H9 (cell line): ENCODE measurements around the gene SNRPD3. TPM values are rescaled to one million over a fixed set of nuclear protein-coding genes. Genes with fewer than 3 reads are reported as not detected.

Experiments
- DNase-seq: peaks from one replicate; pipeline ENCODE4 v3.0.0-alpha.2; 2017
- H2AFZ ChIP-seq: one replicate; pipeline ENCODE4 v1.6.1; 2013; ENCODE audit warnings: mild to moderate bottlenecking, low read length, control low read depth, moderate library complexity
- H2AK5ac ChIP-seq: 2 replicates; pipeline ENCODE4 v1.6.1; 2013; ENCODE audit warnings: low read length, control low read depth, mixed read lengths; ENCODE audit not compliant: insufficient read length
- H2BK120ac ChIP-seq: one replicate; pipeline ENCODE4 v1.6.1; 2013; ENCODE audit warnings: low read depth, mild to moderate bottlenecking, low read length, control low read depth, inconsistent platforms; ENCODE audit not compliant: poor library complexity, severe bottlenecking
- H2BK12ac ChIP-seq: 2 replicates; pipeline ENCODE4 v1.6.1; 2013; ENCODE audit warnings: low read length, control low read depth, mixed read lengths, low read depth; ENCODE audit not compliant: insufficient read length
- H2BK15ac ChIP-seq: 2 replicates; pipeline ENCODE4 v1.6.1; 2013; ENCODE audit warnings: low read depth, low read length, control low read depth
- H2BK20ac ChIP-seq: one replicate; pipeline ENCODE4 v1.6.1; 2013; ENCODE audit warnings: low read depth, mild to moderate bottlenecking, low read length, control low read depth, inconsistent platforms; ENCODE audit not compliant: poor library complexity, severe bottlenecking
- H2BK5ac ChIP-seq: 2 replicates; pipeline ENCODE4 v1.6.1; 2013; ENCODE audit warnings: low read length, control low read depth, mixed read lengths; ENCODE audit not compliant: insufficient read length
- H3K14ac ChIP-seq: 2 replicates; pipeline ENCODE4 v1.6.1; 2013; ENCODE audit warnings: low read length, control low read depth; ENCODE audit not compliant: insufficient read depth
- H3K18ac ChIP-seq: 2 replicates; pipeline ENCODE4 v1.6.1; 2013; ENCODE audit warnings: low read depth, mild to moderate bottlenecking, mixed read lengths, low read length, control low read depth; ENCODE audit not compliant: insufficient read length
- H3K23ac ChIP-seq: 2 replicates; pipeline ENCODE4 v1.6.1; 2013; ENCODE audit warnings: low read length, control low read depth, mixed read lengths, low read depth; ENCODE audit not compliant: insufficient read length
- H3K23me2 ChIP-seq: 2 replicates; pipeline ENCODE4 v1.6.1; 2013; ENCODE audit warnings: low read depth, mild to moderate bottlenecking, mixed read lengths, low read length, control low read depth; ENCODE audit not compliant: insufficient read length, poor library complexity, severe bottlenecking
- H3K27ac ChIP-seq: 2 replicates; pipeline ENCODE4 v1.5.1; 2013; ENCODE audit warnings: low read length, control low read depth, mixed read lengths, low read depth; ENCODE audit not compliant: insufficient read length
- H3K27me3 ChIP-seq: 2 replicates; pipeline ENCODE4 v1.6.1; 2013; ENCODE audit warnings: low read length, control low read depth, inconsistent platforms; ENCODE audit not compliant: insufficient read depth
- H3K4ac ChIP-seq: 2 replicates; pipeline ENCODE4 v1.6.1; 2013; ENCODE audit warnings: low read depth, mild to moderate bottlenecking, control low read depth, inconsistent platforms, low read length, moderate library complexity
- H3K4me1 ChIP-seq: 2 replicates; pipeline ENCODE4 v1.6.1; 2013; ENCODE audit warnings: low read length, control low read depth, inconsistent platforms; ENCODE audit not compliant: insufficient read depth
- H3K4me2 ChIP-seq: 2 replicates; pipeline ENCODE4 v1.6.1; 2013; ENCODE audit warnings: low read length, control low read depth, mixed read lengths; ENCODE audit not compliant: insufficient read length, insufficient read depth
- H3K56ac ChIP-seq: 2 replicates; pipeline ENCODE4 v1.6.1; 2013; ENCODE audit warnings: low read depth, mild to moderate bottlenecking, mixed read lengths, low read length, control low read depth; ENCODE audit not compliant: insufficient read length
- H3K79me1 ChIP-seq: 2 replicates; pipeline ENCODE4 v1.6.1; 2013; ENCODE audit warnings: low read depth, mild to moderate bottlenecking, moderate library complexity, low read length, control low read depth, inconsistent platforms; ENCODE audit not compliant: insufficient read depth, poor library complexity, severe bottlenecking
- H3K79me2 ChIP-seq: 2 replicates; pipeline ENCODE4 v1.6.1; 2013; ENCODE audit warnings: low read length, control low read depth, inconsistent platforms; ENCODE audit not compliant: insufficient read depth
- H3K9ac ChIP-seq: 2 replicates; pipeline ENCODE4 v1.6.1; 2013; ENCODE audit warnings: low read length, control low read depth, mixed read lengths; ENCODE audit not compliant: insufficient read length; ENCODE audit errors: extremely low read depth
- H3K9me3 ChIP-seq: one replicate; pipeline ENCODE4 v1.6.1; 2013; ENCODE audit warnings: low read depth, low read length, inconsistent platforms; ENCODE audit not compliant: control insufficient read depth
- H3T11ph ChIP-seq: one replicate; pipeline ENCODE4 v1.6.1; 2013; ENCODE audit warnings: mild to moderate bottlenecking, low read length, control low read depth, inconsistent platforms
- H4K20me1 ChIP-seq: one replicate; pipeline ENCODE4 v1.6.1; 2013; ENCODE audit not compliant: control insufficient read depth, insufficient read length, insufficient read depth
- H4K5ac ChIP-seq: 2 replicates; pipeline ENCODE4 v1.6.1; 2013; ENCODE audit warnings: low read depth, mild to moderate bottlenecking, mixed read lengths, low read length, control low read depth; ENCODE audit not compliant: insufficient read length
- H4K8ac ChIP-seq: replicated peaks from 2 replicates; pipeline ENCODE4 v1.6.1; 2013; ENCODE audit warnings: low read length, control low read depth, mixed read lengths, low read depth; ENCODE audit not compliant: insufficient read length
- H4K91ac ChIP-seq: 2 replicates; pipeline ENCODE4 v1.6.1; 2013; ENCODE audit warnings: low read depth, mild to moderate bottlenecking, moderate library complexity, mixed read lengths, low read length, control low read depth; ENCODE audit not compliant: insufficient read length
- H3K27ac Mint-ChIP-seq, 3 experiments: 2 replicates in 2 of 3; 3 replicates in 1 of 3; pipeline ENCODE4 v1.8.0; 2020 to 2021; ENCODE audit warnings: mixed read lengths in 3 of 3, mild to moderate bottlenecking in 1 of 3, moderate library complexity in 1 of 3
- H3K27me3 Mint-ChIP-seq: 2 replicates; pipeline ENCODE4 v1.8.0; 2021; ENCODE audit warnings: low read depth, mild to moderate bottlenecking, moderate library complexity, mixed read lengths
- H3K36me3 Mint-ChIP-seq, 3 experiments: 2 replicates in 2 of 3; 3 replicates in 1 of 3; pipeline ENCODE4 v1.8.0; 2020 to 2021; ENCODE audit warnings: low read depth in 3 of 3, mixed read lengths in 3 of 3; ENCODE audit not compliant: insufficient read depth in 1 of 3
- H3K4me1 Mint-ChIP-seq, 2 experiments: 2 replicates each; pipeline ENCODE4 v1.8.0; 2020; ENCODE audit warnings: mixed read lengths in 2 of 2
- H3K4me3 Mint-ChIP-seq, 2 experiments: 2 replicates in 1 of 2; 3 replicates in 1 of 2; pipeline ENCODE4 v1.8.0; 2020 to 2021; ENCODE audit warnings: mild to moderate bottlenecking in 2 of 2, mixed read lengths in 2 of 2, moderate library complexity in 1 of 2
- H3K9me3 Mint-ChIP-seq, 2 experiments: 2 replicates in 1 of 2; 3 replicates in 1 of 2; pipeline ENCODE4 v1.8.0; 2020; ENCODE audit warnings: mild to moderate bottlenecking in 2 of 2, mixed read lengths in 2 of 2, moderate library complexity in 1 of 2
- CTCF ChIP-seq: fragments of 200-600 bp; sonication (generic); conservative IDR thresholded peaks from 3 replicates; pipeline ENCODE4 v1.8.0; 2021; ENCODE audit warnings: antibody characterized with exemption, mild to moderate bottlenecking
- WGBS: extraction: QIAGEN DNeasy Blood & Tissue Kit; methylation state at CpG from one replicate; pipeline ENCODE4 v1.1.7; 2013; ENCODE audit warnings: missing lambda C conversion rate, low lambda C conversion rate, mixed read lengths; ENCODE audit not compliant: insufficient read length; ENCODE audit errors: extremely low coverage; 5-methylcytosine and 5-hydroxymethylcytosine counted together
- total RNA-seq: library from RNA; stranded (reverse); gene quantifications from 2 replicates; pipeline ENCODE4 v1.2.1, GENCODE V29; 2021

Gene SNRPD3
- total RNA-seq, 1 experiment from 2014 or later: 212 TPM

GRCh38 chr22:24553597-24554312 is 2.0 kb upstream of the SNRPD3 start:
- H3K27me3 ChIP-seq: no peaks in the 10 kb centered on the region
- H3K18ac ChIP-seq: no peak overlapping the region
- H3K9me3 ChIP-seq: no peaks in the 10 kb centered on the region
- no peak overlapping the region for H3K4ac ChIP-seq
- peaks cover 39% of the 10 kb centered on the region; the same call in 1 of the 2 replicates for H3K79me2 ChIP-seq
- H2BK20ac ChIP-seq: no peak overlapping the region
- H3K27me3 Mint-ChIP-seq: no peaks in the 10 kb centered on the region
- peaks cover 22 to 28% (median 28%) of the 10 kb centered on the region in 3 experiments for H3K36me3 Mint-ChIP-seq
- no peak for DNase-seq
- H3K27ac Mint-ChIP-seq: peak overlapping the region in 2 of 3 experiments; percentile 85 to 95; a peak in 4 of 7 replicates
- no peak overlapping the region for H2AK5ac ChIP-seq
- no peak overlapping the region for H3K56ac ChIP-seq
- peaks cover 16% of the 10 kb centered on the region for H3K23me2 ChIP-seq
- H3K9me3 Mint-ChIP-seq: peaks cover 2% of the 10 kb centered on the region in 2 experiments; a peak in 3 of 5 replicates
- H3K4me2 ChIP-seq: peak overlapping the region; percentile 70
- H3K4me1 ChIP-seq: peaks cover 3% of the 10 kb centered on the region
- no peak for TF ChIP-seq CTCF
- no peak overlapping the region for H4K8ac ChIP-seq
- no peak overlapping the region for H2BK5ac ChIP-seq
- no peak overlapping the region for H2BK15ac ChIP-seq
- H3K23ac ChIP-seq: no peak overlapping the region
- H4K91ac ChIP-seq: no peak overlapping the region
- no CpG with 5 or more reads among the region's 12 CpGs for WGBS
- no peak overlapping the region for H2AFZ ChIP-seq
- H3K9ac ChIP-seq: peak overlapping the region; percentile 80
- H4K5ac ChIP-seq: no peak overlapping the region
- H4K20me1 ChIP-seq: peaks cover 2% of the 10 kb centered on the region
- no peak overlapping the region for H3K14ac ChIP-seq
- peaks cover 27 to 33% of the 10 kb centered on the region in 2 experiments for H3K4me1 Mint-ChIP-seq
- H3T11ph ChIP-seq: no peak overlapping the region
- no peak overlapping the region for H2BK120ac ChIP-seq
- H3K79me1 ChIP-seq: peaks cover 11% of the 10 kb centered on the region
- H3K4me3 Mint-ChIP-seq: peak overlapping the region; percentile 94 to 99
- H2BK12ac ChIP-seq: no peak overlapping the region
- no peak overlapping the region for H3K27ac ChIP-seq
